ENCODE measurements around the gene RAP2C. TPM values are rescaled to one million over a fixed set of nuclear protein-coding genes. Genes with fewer than 3 reads are reported as not detected.

Gene RAP2C
- total and polyA plus RNA-seq, 2 donors (not counting 3 experiments of a cell fraction or from before 2014, with no cell fraction given) = 5.5 to 22.2 TPM

DNA sequence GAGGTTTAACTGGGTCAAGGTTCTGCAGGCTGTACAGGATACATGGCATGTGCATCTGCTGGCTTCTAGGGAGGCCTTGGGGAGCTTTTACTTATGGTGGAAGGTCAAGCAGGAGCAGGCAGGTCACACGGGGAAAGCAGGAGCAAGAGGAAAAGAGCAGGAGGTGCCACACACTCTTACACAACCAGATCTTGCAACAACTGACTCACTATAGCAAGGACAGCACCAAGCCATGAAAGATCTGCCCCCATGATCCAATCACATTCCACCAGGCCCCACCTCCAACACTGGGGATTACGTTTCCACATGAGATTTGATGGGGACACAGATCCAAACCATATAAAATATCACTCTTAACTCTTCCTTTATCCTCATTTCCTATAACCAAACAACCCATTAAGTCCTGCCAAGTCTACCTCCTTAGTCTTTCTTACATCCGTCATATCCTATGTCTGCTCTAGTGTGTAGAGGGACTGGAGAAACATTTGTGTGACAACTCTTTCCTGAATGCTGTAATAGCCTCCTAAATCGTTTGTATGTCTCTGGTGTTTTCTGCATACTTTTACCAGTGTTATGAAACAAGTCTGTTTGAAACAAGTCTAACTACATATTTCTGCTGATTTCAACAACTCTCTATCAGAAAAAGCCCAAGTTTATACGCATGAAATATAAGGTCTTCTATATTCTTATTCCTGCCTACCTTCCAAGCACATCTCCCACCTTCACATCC lies 8.3 kb upstream of the RAP2C start:
- no peak overlapping the region for H3K4me2 ChIP-seq (ENCODE audit: insufficient read depth, low read length)
- no peaks in the 10 kb centered on the region for H3K9me3 ChIP-seq (replicated peaks; ENCODE audit: control insufficient read depth, insufficient read depth, low read length)
- dilution Hi-C loops (cut with MboI; ENCODE audit: extremely low pct_ligation_motif_present, low sequenced_read_pairs) = no loop called here
- H4K20me1 ChIP-seq (replicated peaks; ENCODE audit: control insufficient read depth, extremely low read depth, insufficient read depth, low read length) = no peaks in the 10 kb centered on the region
- no TSS peak for BruUV-seq (replicated peaks)
- CTCF ChIA-PET = interaction anchor here (1.5 to 1.9 kb wide), 3 partner anchors 368 to 1443 kb away, joined by 3 to 40 read pairs (median 10); no protein-coding TSS in a partner anchor
- FAIRE-seq (no peak), DNase-seq (ENCODE audit: low read depth, low spot score) (no peak)
- TF ChIP-seq POLR2A (IDR thresholded peaks at IDR 0.05; ENCODE audit: low read depth, low read length) = no peak
- no peak for TF ChIP-seq FOS (IDR thresholded peaks at IDR 0.05; ENCODE audit: borderline replicate concordance, insufficient read depth, low read length)
- no peak for TF ChIP-seq GATA2 (IDR thresholded peaks at IDR 0.05; ENCODE audit: insufficient read depth, insufficient read length, low read depth, low read length)
- TF ChIP-seq CTCF (IDR thresholded peaks at IDR 0.05; ENCODE audit: extremely low read depth in 1 of 2, insufficient read depth in 1 of 2, low read depth in 1 of 2, low read length in 2 of 2) = no peak
- TF ChIP-seq, protein P1, sequence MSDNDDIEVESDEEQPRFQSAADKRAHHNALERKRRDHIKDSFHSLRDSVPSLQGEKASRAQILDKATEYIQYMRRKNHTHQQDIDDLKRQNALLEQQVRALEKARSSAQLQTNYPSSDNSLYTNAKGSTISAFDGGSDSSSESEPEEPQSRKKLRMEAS (IDR thresholded peaks at IDR 0.05; ENCODE audit: insufficient read depth, insufficient read length) = no peak
- no peak for TF ChIP-seq EZH2 (IDR thresholded peaks at IDR 0.05; ENCODE audit: borderline replicate concordance, low read depth, low read length, severe bottlenecking)
- no peak for TF ChIP-seq POLR2AphosphoS5 (IDR thresholded peaks at IDR 0.05; ENCODE audit: insufficient read depth, low read depth, low read length)
- no peak for TF ChIP-seq JUN (IDR thresholded peaks at IDR 0.05; ENCODE audit: borderline replicate concordance, insufficient read depth, insufficient read length, low read depth)
- H3K9ac ChIP-seq (replicated peaks; ENCODE audit: extremely low read depth, insufficient read depth, low read length) = no peak overlapping the region
- H2AFZ ChIP-seq (ENCODE audit: low read depth, low read length) = no peak overlapping the region
- no peaks in the 10 kb centered on the region for H3K9me1 ChIP-seq (replicated peaks; ENCODE audit: control insufficient read depth, extremely low read depth, insufficient read depth, low read length)
- H3K27ac ChIP-seq (ENCODE audit: insufficient read depth, low read depth, low read length) = no peak overlapping the region
- H3K4me1 ChIP-seq (ENCODE audit: control insufficient read depth, extremely low read depth, insufficient read depth, low read length) = no peaks in the 10 kb centered on the region
- POLR2A ChIA-PET = no interaction called here
- H3K36me3 ChIP-seq (ENCODE audit: control insufficient read depth in 2 of 2, extremely low read depth in 1 of 2, insufficient read depth in 2 of 2, low read length in 2 of 2) = no peaks in the 10 kb centered on the region
- intact Hi-C loops (cut with micrococcal nuclease) = no loop called here
- H3K79me2 ChIP-seq (ENCODE audit: control insufficient read depth, insufficient read depth, low read length) = no peaks in the 10 kb centered on the region
- H3K4me3 ChIP-seq (replicated peaks in 1 of 3; ENCODE audit: insufficient read depth in 1 of 3, low read depth in 1 of 3, low read length in 3 of 3) = no peak overlapping the region
- no peaks in the 10 kb centered on the region for H3K27me3 ChIP-seq (ENCODE audit: control insufficient read depth in 2 of 2, insufficient read depth in 2 of 2, low read length in 2 of 2)
